Stimulated activated CD4-positive, alpha-beta T cell treated with anti-CD3 and anti-CD28 coated beads, Interleukin-1b, Interleukin-23, amount 100 ng/mL, for 48 hours (primary cell): ENCODE results near the gene DPEP3.
"Not testable (repeated sequence)": the region's sequence is repeated elsewhere in the genome, so short reads cannot be mapped to it uniquely, and the experiment has no call there.

ENCODE experiments used
- DNase-seq: peaks from one replicate; pipeline ENCODE4 v3.0.0-alpha.2; 2020

Gene DPEP3

DNA sequence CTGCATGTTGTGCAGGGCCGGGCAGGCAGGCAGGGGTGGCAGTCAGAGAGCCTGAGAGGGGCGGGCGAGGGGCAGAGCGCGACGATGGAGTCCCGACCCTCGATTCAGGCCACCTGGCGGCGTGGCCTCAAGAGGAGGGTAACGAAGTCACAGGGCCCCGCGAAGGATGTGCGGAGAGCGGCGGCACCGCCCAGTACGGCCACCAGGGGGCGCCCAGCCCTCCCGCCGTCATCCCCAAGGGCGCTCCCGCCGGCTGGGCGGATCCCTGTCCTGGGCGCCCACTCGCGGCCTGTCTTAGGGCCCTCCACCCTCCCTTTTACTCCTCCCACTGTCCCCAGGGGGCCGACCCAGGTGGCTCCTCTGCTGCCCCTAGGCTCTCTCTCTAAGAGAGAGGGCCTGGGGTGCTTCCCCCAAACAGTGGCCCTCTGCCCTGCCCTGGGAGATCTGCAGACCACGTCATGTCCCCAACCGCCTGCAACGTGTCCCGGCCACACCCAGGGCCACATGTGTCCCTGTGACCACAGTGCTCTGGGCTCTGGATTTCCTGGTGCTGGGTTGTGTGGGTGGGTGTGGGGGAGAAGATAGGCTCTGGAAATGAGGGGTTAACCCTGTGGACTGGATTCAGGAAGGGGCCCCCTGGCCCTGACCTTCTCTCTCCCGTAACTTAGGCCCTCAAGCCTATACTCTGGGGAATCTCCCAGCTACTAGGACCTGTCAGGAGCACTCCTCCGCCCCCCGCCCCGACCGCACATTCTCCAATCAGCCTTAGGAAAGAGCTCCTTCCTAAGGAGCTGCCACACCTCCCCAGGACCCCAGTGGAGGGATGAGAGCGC, 13.1 kb upstream of the DPEP3 start:
- DNase-seq = peak; percentile 85

GRCh38 chr16:67992661-67993206, 12.4 kb upstream of the DPEP3 start:
- DNase-seq = no peak

GRCh38 chr16:67990018-67990386, 9.7 kb upstream of the DPEP3 start:
- DNase-seq = no peak

GRCh38 chr16:67989322-67990017, 9.2 kb upstream of the DPEP3 start:
- no peak for DNase-seq

DNA sequence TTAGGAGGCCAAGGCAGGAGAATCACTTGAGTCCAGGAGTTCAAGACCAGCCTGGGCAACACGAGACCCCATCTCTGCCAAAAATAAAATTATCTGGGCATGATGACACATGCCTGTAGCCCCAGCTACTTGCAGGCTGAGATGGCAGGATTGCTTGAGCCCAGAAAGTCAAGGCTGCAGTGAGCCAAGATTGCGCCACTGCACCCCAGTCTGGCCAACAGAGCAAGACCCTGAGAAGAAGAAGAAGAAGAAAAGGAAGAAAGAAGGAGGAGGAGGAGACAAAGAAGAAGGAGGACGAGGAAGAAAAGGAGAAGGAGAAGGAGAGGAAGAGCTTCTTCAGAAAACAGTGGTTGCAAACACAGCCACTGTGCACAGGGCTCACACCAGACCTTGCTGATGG, 8.4 kb upstream of the DPEP3 start:
- DNase-seq = no peak

DNA sequence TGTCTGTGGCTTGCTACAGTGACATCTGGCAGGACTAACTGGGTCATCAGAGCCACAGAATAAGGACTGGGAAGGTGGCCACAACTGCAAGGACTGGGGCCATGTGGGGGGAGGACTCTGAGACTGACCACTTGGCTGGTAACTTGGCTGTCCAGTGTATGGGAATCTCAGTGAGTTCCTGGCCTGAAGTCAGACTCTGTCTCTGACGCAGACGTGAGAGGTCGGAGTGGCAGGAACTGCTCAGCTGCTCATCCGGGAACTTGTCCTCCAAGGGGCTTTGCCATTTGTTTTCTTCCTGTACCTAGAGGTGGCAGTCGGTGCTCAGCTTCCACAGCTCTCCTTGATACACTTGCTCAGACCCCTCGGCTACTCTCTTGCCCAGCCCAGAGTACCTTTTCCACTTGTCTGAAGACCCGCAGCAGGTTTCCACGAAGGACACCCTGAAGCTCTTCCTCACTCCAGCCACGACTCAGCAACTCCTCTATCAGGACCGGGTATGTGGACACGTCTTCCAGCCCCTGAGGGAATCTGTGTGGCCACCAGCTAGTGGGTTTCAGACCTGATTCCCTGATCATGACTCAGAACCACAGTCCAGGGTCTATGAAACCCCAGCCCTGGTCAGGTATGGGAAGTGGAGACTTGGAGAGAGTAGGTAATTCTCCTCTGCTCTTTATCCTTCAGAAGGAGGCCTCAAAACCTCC, 7.3 kb upstream of the DPEP3 start:
- DNase-seq = no peak

DNA sequence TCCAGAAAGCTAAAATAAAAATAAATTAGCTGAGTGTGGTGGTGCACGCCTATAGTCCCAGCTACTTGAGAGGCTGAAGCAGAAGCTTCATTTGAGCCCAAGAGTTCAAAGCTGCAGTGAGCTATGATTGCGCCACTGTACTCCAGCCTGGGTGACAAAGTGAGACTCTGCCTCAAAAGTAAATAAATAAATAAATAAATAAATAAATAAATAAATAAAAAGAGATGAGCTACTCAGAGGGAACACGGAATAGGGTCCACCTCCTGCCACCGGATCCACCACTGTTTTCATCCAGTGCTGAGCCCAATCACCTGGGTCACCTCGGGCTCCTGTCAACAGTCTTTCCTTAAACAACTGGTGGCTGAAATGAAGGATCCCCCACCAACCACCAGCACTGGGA, 6.7 kb upstream of the DPEP3 start:
- no peak for DNase-seq

DNA sequence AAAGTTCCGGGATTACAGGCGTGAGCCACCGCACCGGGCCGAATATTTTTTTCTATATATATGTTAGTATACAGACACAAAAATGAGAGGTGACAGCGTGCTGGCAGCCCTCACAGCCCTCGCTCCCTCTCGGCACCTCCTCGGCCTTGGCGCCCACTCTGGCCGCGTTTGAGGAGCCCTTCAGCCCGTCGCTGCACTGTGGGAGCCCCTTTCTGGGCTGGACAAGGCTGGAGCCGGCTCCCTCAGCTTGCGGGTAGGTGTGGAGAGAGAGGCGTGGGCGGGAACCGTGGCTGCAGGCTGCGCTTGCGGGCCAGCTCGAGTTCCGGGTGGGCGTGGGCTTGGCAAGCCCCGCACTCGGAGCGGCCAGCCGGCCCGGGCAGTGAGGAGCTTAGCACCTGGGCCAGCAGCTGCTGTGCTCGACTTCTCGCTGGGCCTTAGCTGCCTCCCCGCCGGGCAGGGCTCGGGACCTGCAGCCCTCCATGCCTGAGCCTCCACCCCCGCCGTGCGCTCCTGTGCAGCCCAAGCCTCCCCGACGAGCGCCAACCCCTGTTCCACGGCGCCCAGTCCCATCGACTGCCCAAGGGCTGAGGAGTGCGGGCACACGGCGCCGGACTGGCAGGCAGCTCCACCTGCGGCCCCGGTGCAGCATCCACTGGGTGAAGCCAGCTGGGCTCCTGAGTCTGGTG, 1.9 kb upstream of the DPEP3 start:
- no peak for DNase-seq

DNA sequence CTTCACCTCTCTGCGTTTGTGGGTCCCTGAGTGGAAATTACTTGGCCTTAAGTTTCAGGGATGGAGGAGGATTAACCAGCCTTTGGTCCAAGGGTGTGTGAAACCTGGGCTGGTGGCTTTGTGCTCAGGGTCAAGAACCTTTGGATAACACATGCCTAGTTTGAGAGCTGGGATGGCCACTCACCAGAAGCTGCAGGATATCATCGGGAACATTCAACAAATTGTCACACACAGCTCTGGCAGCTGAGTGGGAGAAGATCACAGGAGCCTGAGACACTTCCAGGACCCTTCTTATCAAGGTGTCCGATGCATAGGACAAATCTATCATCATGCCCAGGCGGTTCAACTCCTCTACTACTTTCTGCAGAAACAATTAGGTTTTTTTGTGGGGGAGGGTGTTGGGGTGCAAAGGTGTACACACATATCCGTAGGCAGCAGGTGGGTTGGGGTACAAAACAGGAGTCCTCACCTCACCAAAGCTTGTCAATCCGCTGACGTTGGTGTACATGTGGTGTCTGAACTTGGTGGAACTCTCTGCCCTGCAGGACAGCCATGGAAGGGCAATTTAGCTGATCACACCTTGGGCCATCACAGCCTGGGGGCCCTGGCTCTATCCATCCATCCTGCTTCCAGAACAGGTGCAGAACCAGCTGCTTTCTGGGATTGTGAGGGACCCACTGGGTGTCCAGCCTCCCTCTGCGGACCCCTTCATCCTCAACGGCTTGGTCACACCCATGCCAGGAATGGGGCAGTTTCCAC, 2.7 kb downstream of the DPEP3 start:
- no peak for DNase-seq

DNA sequence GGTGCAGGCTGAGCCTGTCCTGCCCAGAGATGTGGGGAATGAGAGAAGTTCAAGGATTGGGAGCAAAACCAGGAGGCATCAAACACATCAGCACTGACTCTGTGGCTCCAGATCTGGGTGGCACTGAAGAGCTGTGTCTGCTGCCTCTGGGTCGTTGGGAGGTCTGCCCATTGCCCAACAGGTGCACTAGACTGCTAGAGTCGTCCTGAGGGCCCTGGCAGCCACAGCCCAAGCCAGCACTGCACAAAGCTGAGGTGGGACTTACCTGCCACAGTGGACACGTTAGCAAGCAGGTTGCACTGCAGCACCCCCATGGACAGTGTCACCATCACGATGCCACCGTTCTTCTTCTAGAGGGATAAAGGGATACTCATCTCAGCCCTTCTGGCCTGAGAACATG, 3.3 kb downstream of the DPEP3 start:
- DNase-seq = no peak

DNA sequence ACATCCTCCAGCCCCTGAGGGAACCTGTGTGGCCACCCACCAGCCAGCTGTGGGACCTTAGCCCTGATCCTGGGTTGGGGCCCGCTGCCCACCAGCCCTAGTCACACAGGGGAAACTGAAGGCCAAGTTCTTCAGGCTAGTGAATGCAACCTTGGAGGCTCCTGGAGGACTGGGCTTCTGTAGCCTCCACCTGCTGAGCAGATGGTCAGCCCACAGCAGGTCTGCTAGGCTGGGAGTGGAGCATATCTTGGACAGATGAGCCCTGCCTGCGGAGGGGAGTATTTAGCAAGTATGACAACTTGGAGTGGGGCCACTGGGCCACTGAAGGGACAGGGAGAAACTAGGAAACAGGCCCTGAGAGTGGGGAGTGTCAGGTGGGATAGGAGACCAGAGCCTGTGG, 4.1 kb downstream of the DPEP3 start:
- DNase-seq = no peak

GRCh38 chr16:67975321-67976105, 4.8 kb downstream of the DPEP3 start:
- no peak for DNase-seq

- not testable (repeated sequence) for DNase-seq
These were observed 8.0 kb downstream of the DPEP3 start for GRCh38 chr16:67972285-67972684.

DNA sequence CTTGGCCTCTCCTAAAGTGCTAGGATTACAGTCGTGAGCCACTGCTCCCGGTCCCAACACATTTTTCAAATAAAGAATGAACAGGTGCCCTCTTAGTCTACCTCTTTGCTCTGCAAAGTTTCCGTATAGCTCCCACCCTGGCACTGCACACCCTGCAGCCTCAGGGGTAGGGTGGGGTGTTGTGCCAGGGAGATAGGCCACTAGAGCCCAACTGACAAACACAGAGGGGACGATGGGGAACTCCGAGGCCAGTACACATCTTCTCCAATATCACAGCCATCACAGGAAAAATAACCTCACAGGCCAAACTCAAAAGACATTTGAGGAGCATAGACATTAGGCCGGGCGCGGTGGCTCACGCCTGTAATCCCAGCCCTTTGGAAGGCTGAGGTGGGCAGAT, 9.2 kb downstream of the DPEP3 start:
- DNase-seq = no peak

DNA sequence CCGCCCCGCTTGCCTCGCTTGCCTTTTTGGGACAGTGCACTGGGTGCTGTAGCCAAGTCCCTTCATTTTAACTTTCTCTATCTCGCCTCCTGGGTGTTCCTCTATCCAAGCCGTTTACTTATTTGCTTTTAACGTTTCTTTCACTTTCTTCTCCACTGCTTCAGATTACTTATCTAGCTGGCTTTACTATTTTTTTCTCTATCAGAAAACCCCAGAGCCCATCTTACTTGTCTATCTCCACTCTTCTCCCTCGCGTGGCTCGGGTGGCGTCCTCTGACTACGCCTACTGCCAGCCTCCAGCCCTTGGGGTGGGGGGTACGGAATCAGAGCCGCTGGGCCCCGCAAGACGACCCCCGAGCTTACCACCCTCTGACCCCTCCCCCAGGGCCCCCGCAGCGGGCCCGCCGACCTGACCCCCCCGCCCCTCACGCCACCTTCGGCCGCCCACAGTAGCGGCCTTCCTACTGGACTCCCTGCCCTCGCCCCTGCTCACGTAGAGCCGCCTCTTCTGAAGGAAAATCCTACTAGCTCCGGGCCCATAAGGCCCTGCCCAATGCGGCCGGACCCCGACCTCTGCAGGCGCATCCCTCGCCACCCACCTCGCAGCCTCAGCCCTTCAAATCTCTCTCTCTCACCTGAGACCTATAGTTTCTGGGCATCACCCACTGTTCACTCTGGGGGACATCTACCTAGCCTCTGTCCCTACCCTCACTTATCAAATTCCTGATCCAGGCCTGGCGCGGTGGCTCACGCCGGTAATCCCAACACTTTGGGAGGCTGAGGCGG, 10.9 kb downstream of the DPEP3 start:
- DNase-seq = no peak

GRCh38 chr16:67968400-67969253, 11.7 kb downstream of the DPEP3 start, which contains the start of gene SLC12A4:
TSS of gene SLC12A4 (minus strand) at chr16:67968637. CDS start at chr16:67968553, 84 bp downstream.
- peak; percentile 90 for DNase-seq

GRCh38 chr16:67967958-67968399, 12.3 kb downstream of the DPEP3 start:
- no peak for DNase-seq

GRCh38 chr16:67967183-67967957, 12.9 kb downstream of the DPEP3 start:
- peak; percentile 38 for DNase-seq
